DMS53 (cell line): ENCODE measurements around the gene APLP2.
"Not testable (repeated sequence)": the region's sequence is repeated elsewhere in the genome, so short reads cannot be mapped to it uniquely, and the experiment has no call there.

ENCODE experiments used
- DNase-seq: peaks from one replicate; lab custom pipeline; 2025; lab: John Stamatoyannopoulos, UW

APLP2 gene

GRCh38 chr11:130069659-130070108, at the start of gene APLP2:
APLP2 (plus strand) TSS chr11:130069894; CDS start chr11:130069978, 84 bp downstream.
- DNase-seq = peak; percentile 99

GRCh38 chr11:130020323-130020722, 49.4 kb upstream of the APLP2 start:
- no peak for DNase-seq

- DNase-seq = not testable (repeated sequence)
Observed at GRCh38 chr11:130021606-130022005, 48.1 kb upstream of the APLP2 start.

GRCh38 chr11:130022799-130023198, 46.9 kb upstream of the APLP2 start:
- DNase-seq = no peak

GRCh38 chr11:130023204-130023603, 46.5 kb upstream of the APLP2 start:
- DNase-seq = no peak

- no peak for DNase-seq
Observed at GRCh38 chr11:130024361-130024760, 45.3 kb upstream of the APLP2 start.

- DNase-seq = no peak
Observed at GRCh38 chr11:130025371-130025770, 44.3 kb upstream of the APLP2 start.

GRCh38 chr11:130029137-130029536, 40.6 kb upstream of the APLP2 start:
- DNase-seq = no peak

GRCh38 chr11:130031056-130031455, 38.6 kb upstream of the APLP2 start:
- DNase-seq = no peak

- DNase-seq = no peak
Observed at GRCh38 chr11:130031945-130032344, 37.7 kb upstream of the APLP2 start.

GRCh38 chr11:130032931-130033330, 36.8 kb upstream of the APLP2 start:
- no peak for DNase-seq

GRCh38 chr11:130034236-130034635, 35.5 kb upstream of the APLP2 start:
- DNase-seq = no peak

GRCh38 chr11:130037058-130037457, 32.6 kb upstream of the APLP2 start:
- DNase-seq = no peak

- DNase-seq = no peak
Observed at GRCh38 chr11:130037881-130038585, 31.7 kb upstream of the APLP2 start.

GRCh38 chr11:130040281-130040940, 29.3 kb upstream of the APLP2 start:
- DNase-seq = no peak

GRCh38 chr11:130042093-130042591, 27.6 kb upstream of the APLP2 start:
- peak; percentile 98 for DNase-seq

- DNase-seq = no peak
Observed at GRCh38 chr11:130043575-130043974, 26.1 kb upstream of the APLP2 start.

GRCh38 chr11:130047141-130047540, 22.6 kb upstream of the APLP2 start:
- peak; percentile 18 for DNase-seq

GRCh38 chr11:130049328-130049771, 20.3 kb upstream of the APLP2 start:
- no peak for DNase-seq

- DNase-seq = peak; percentile 15
Observed at GRCh38 chr11:130050257-130050656, 19.4 kb upstream of the APLP2 start.

- no peak for DNase-seq
Observed at GRCh38 chr11:130051082-130051481, 18.6 kb upstream of the APLP2 start.

GRCh38 chr11:130052567-130052966, 17.1 kb upstream of the APLP2 start:
- DNase-seq = no peak

GRCh38 chr11:130054966-130055365, 14.7 kb upstream of the APLP2 start:
- no peak for DNase-seq
